IPS-15b (cell line): ENCODE results near the gene SHISA6.

Source experiments
- H3K27me3 ChIP-seq: one replicate; pipeline ENCODE4 v1.6.1; 2013; ENCODE audit warnings: low read length; ENCODE audit not compliant: control insufficient read depth, insufficient read depth
- H3K36me3 ChIP-seq: one replicate; pipeline ENCODE4 v1.6.1; 2013; ENCODE audit warnings: low read length; ENCODE audit not compliant: control insufficient read depth, insufficient read depth
- H3K4me1 ChIP-seq: one replicate; pipeline ENCODE4 v1.6.1; 2013; ENCODE audit warnings: mild to moderate bottlenecking, low read length; ENCODE audit not compliant: control insufficient read depth, insufficient read depth
- H3K4me3 ChIP-seq: one replicate; pipeline ENCODE4 v1.5.1; 2013; ENCODE audit warnings: low read depth, low read length
- H3K9ac ChIP-seq: one replicate; pipeline ENCODE4 v1.6.1; 2013; ENCODE audit warnings: low read depth, mild to moderate bottlenecking, low read length
- H3K9me3 ChIP-seq: one replicate; pipeline ENCODE4 v1.6.1; 2013; ENCODE audit warnings: mild to moderate bottlenecking, low read length; ENCODE audit not compliant: control insufficient read depth, insufficient read depth

Gene SHISA6

GRCh38 chr17:11240841-11241610, at the start of gene SHISA6:
Gene SHISA6, plus strand, starts transcription at chr17:11241213.
- peaks cover 64% of the 10 kb centered on the region for H3K27me3 ChIP-seq
- H3K9ac ChIP-seq, result no peak within 1 kb of the TSS
- peaks cover 6% of the 10 kb centered on the region for H3K4me1 ChIP-seq
- peak within 1 kb of the TSS; percentile 59 for H3K4me3 ChIP-seq
- H3K36me3 ChIP-seq, result no peaks in the 10 kb centered on the region
- H3K9me3 ChIP-seq, result no peaks in the 10 kb centered on the region

GRCh38 chr17:11195801-11196200, 45.2 kb upstream of the SHISA6 start:
- Histone ChIP-seq H3K4me1 (peaks cover 17% of the 10 kb centered on the region), H3K4me3 (no peak overlapping the region), H3K9ac (no peak overlapping the region), H3K36me3 (no peaks in the 10 kb centered on the region), H3K27me3 (no peaks in the 10 kb centered on the region), H3K9me3 (no peaks in the 10 kb centered on the region)

- H3K27me3 ChIP-seq, result no peaks in the 10 kb centered on the region
- H3K36me3 ChIP-seq, result no peaks in the 10 kb centered on the region
- H3K4me3 ChIP-seq, result no peak overlapping the region
- H3K9me3 ChIP-seq, result no peaks in the 10 kb centered on the region
- H3K9ac ChIP-seq, result no peak overlapping the region
- H3K4me1 ChIP-seq, result peaks cover 9% of the 10 kb centered on the region
These were observed 36.0 kb upstream of the SHISA6 start for GRCh38 chr17:11204991-11205390.

GRCh38 chr17:11205659-11206058, 35.4 kb upstream of the SHISA6 start:
- Histone ChIP-seq H3K4me3 (no peak overlapping the region), H3K4me1 (peaks cover 2% of the 10 kb centered on the region), H3K9ac (no peak overlapping the region), H3K36me3 (no peaks in the 10 kb centered on the region), H3K27me3 (no peaks in the 10 kb centered on the region), H3K9me3 (no peaks in the 10 kb centered on the region)

GRCh38 chr17:11209906-11210305, 31.1 kb upstream of the SHISA6 start:
- no peak overlapping the region for H3K4me3 ChIP-seq
- no peaks in the 10 kb centered on the region for H3K9me3 ChIP-seq
- no peak overlapping the region for H3K9ac ChIP-seq
- H3K27me3 ChIP-seq, result no peaks in the 10 kb centered on the region
- H3K36me3 ChIP-seq, result no peaks in the 10 kb centered on the region
- peaks cover 11% of the 10 kb centered on the region for H3K4me1 ChIP-seq

- Histone ChIP-seq H3K4me1 (peaks cover 11% of the 10 kb centered on the region), H3K9me3 (no peaks in the 10 kb centered on the region), H3K4me3 (no peak overlapping the region), H3K9ac (no peak overlapping the region), H3K27me3 (no peaks in the 10 kb centered on the region), H3K36me3 (no peaks in the 10 kb centered on the region)
These were observed 28.2 kb upstream of the SHISA6 start for GRCh38 chr17:11212792-11213191.

GRCh38 chr17:11216976-11217375, 24.0 kb upstream of the SHISA6 start:
- no peak overlapping the region for H3K4me3 ChIP-seq
- H3K27me3 ChIP-seq, result no peaks in the 10 kb centered on the region
- H3K9me3 ChIP-seq, result no peaks in the 10 kb centered on the region
- H3K4me1 ChIP-seq, result peaks cover 9% of the 10 kb centered on the region
- no peaks in the 10 kb centered on the region for H3K36me3 ChIP-seq
- H3K9ac ChIP-seq, result no peak overlapping the region

GRCh38 chr17:11221196-11221595, 19.8 kb upstream of the SHISA6 start:
- Histone ChIP-seq H3K4me1 (no peaks in the 10 kb centered on the region), H3K36me3 (no peaks in the 10 kb centered on the region), H3K4me3 (no peak overlapping the region), H3K9ac (no peak overlapping the region), H3K27me3 (no peaks in the 10 kb centered on the region), H3K9me3 (no peaks in the 10 kb centered on the region)

GRCh38 chr17:11221721-11222120, 19.3 kb upstream of the SHISA6 start:
- Histone ChIP-seq H3K36me3 (no peaks in the 10 kb centered on the region), H3K4me3 (no peak overlapping the region), H3K27me3 (no peaks in the 10 kb centered on the region), H3K9me3 (no peaks in the 10 kb centered on the region), H3K9ac (no peak overlapping the region), H3K4me1 (no peaks in the 10 kb centered on the region)

- H3K27me3 ChIP-seq, result peaks cover 50% of the 10 kb centered on the region
- H3K4me1 ChIP-seq, result peaks cover 6% of the 10 kb centered on the region
- no peaks in the 10 kb centered on the region for H3K9me3 ChIP-seq
- H3K9ac ChIP-seq, result no peak overlapping the region
- H3K4me3 ChIP-seq, result peak overlapping the region; percentile 59
- H3K36me3 ChIP-seq, result no peaks in the 10 kb centered on the region
These were observed 2.3 kb upstream of the SHISA6 start for GRCh38 chr17:11238705-11239104.

GRCh38 chr17:11239379-11239970, 1.5 kb upstream of the SHISA6 start:
- peak overlapping the region; percentile 59 for H3K4me3 ChIP-seq
- no peak overlapping the region for H3K9ac ChIP-seq
- no peaks in the 10 kb centered on the region for H3K36me3 ChIP-seq
- H3K4me1 ChIP-seq, result peaks cover 6% of the 10 kb centered on the region
- peaks cover 58% of the 10 kb centered on the region for H3K27me3 ChIP-seq
- no peaks in the 10 kb centered on the region for H3K9me3 ChIP-seq
